Left hindlimb (tissue), 1 donor: ENCODE results near the gene ZDHHC4.
"Not testable (repeated sequence)": the region's sequence is repeated elsewhere in the genome, so short reads cannot be mapped to it uniquely, and the experiment has no call there.

ENCODE experiments used
- DNase-seq: peaks from one replicate; pipeline ENCODE4 v3.0.0-alpha.2; 2018

The ZDHHC4 gene

GRCh38 chr7:6608081-6608480, 30.8 kb downstream of the ZDHHC4 start:
- no peak for DNase-seq

- DNase-seq, result no peak
These were observed 31.5 kb downstream of the ZDHHC4 start for GRCh38 chr7:6608794-6609193.

- no peak for DNase-seq
These were observed 35.6 kb downstream of the ZDHHC4 start for GRCh38 chr7:6612819-6613218.

- DNase-seq, result no peak
These were observed 36.5 kb downstream of the ZDHHC4 start for GRCh38 chr7:6613706-6614105.

GRCh38 chr7:6614953-6615722, 37.9 kb downstream of the ZDHHC4 start, which contains the start of gene ZNF853:
Gene ZNF853 (plus strand): TSS chr7:6615610. CDS start chr7:6616175, 565 bp downstream.
- DNase-seq, result peak; percentile 61

GRCh38 chr7:6615723-6616555, 38.7 kb downstream of the ZDHHC4 start:
- DNase-seq, result peak; percentile 45

GRCh38 chr7:6616854-6617643, 39.8 kb downstream of the ZDHHC4 start:
- no peak for DNase-seq

- no peak for DNase-seq
These were observed 41.4 kb downstream of the ZDHHC4 start for GRCh38 chr7:6618621-6619020.

- DNase-seq, result no peak
These were observed 42.7 kb downstream of the ZDHHC4 start for GRCh38 chr7:6619961-6620360.

- no peak for DNase-seq
These were observed 44.2 kb downstream of the ZDHHC4 start for GRCh38 chr7:6621195-6622133.

GRCh38 chr7:6622134-6622710, 45.0 kb downstream of the ZDHHC4 start:
- no peak for DNase-seq

- DNase-seq, result no peak
These were observed 46.5 kb downstream of the ZDHHC4 start for GRCh38 chr7:6623589-6624245.

GRCh38 chr7:6624246-6624611, 47.0 kb downstream of the ZDHHC4 start:
- DNase-seq, result no peak

- no peak for DNase-seq
These were observed 50.8 kb downstream of the ZDHHC4 start for GRCh38 chr7:6628045-6628444.

GRCh38 chr7:6630007-6630849, 53.0 kb downstream of the ZDHHC4 start:
- DNase-seq, result no peak

- no peak for DNase-seq
These were observed 54.4 kb downstream of the ZDHHC4 start for GRCh38 chr7:6631605-6632004.

GRCh38 chr7:6634021-6634420, 56.8 kb downstream of the ZDHHC4 start:
- no peak for DNase-seq

- not testable (repeated sequence) for DNase-seq
These were observed 57.7 kb downstream of the ZDHHC4 start for GRCh38 chr7:6634971-6635370.

GRCh38 chr7:6636741-6637543, 59.7 kb downstream of the ZDHHC4 start, which contains the start of gene ZNF316:
Gene ZNF316 (plus strand): TSS chr7:6637318. CDS start chr7:6642410, 5,092 bp downstream.
- peak; percentile 50 for DNase-seq
